ENCODE measurements around the gene MAEA.

The MAEA gene

GRCh38 chr4:1298461-1298860, 8.8 kb downstream of the MAEA start:
- DNase-seq, result no peak

GRCh38 chr4:1299301-1299860, 9.7 kb downstream of the MAEA start:
- no peak for DNase-seq

GRCh38 chr4:1300466-1301455, 11.1 kb downstream of the MAEA start:
- DNase-seq, result peak in 43 of 56 donors; percentile 5 to 84 (median 48)

GRCh38 chr4:1302159-1302558, 12.5 kb downstream of the MAEA start:
- no peak for DNase-seq

- DNase-seq, result no peak
These were observed 15.6 kb downstream of the MAEA start for GRCh38 chr4:1305261-1305711.

- no peak for DNase-seq
These were observed 16.2 kb downstream of the MAEA start for GRCh38 chr4:1305781-1306455.

GRCh38 chr4:1307951-1308735, 18.5 kb downstream of the MAEA start:
- no peak for DNase-seq

GRCh38 chr4:1309261-1310010, 19.7 kb downstream of the MAEA start:
- DNase-seq, result peak; percentile 25 to 94 (median 83)

GRCh38 chr4:1310031-1310795, 20.5 kb downstream of the MAEA start:
- DNase-seq, result no peak

GRCh38 chr4:1310796-1311631, 21.3 kb downstream of the MAEA start:
- no peak for DNase-seq

GRCh38 chr4:1312821-1313640, 23.3 kb downstream of the MAEA start:
- no peak for DNase-seq

- DNase-seq, result no peak
These were observed 25.6 kb downstream of the MAEA start for GRCh38 chr4:1315306-1315705.

- no peak for DNase-seq
These were observed 26.3 kb downstream of the MAEA start for GRCh38 chr4:1315836-1316536.

GRCh38 chr4:1316537-1317168, 27.0 kb downstream of the MAEA start:
- DNase-seq, result no peak

GRCh38 chr4:1317177-1318045, 27.7 kb downstream of the MAEA start:
- DNase-seq, result no peak

GRCh38 chr4:1318046-1318375, 28.3 kb downstream of the MAEA start:
- DNase-seq, result no peak
